SJSA1 (cell line): ENCODE results near the gene SH3GL1. TPM values are rescaled to one million over a fixed set of nuclear protein-coding genes. Genes with fewer than 3 reads are reported as not detected.
"Not testable (repeated sequence)": the region's sequence is repeated elsewhere in the genome, so short reads cannot be mapped to it uniquely, and the experiment has no call there.

Source experiments
- DNase-seq, 2 experiments: peaks; one replicate each; pipeline ENCODE4 v3.0.0-alpha.2; 2015 to 2020; ENCODE audit warnings: low spot score in 2 of 2, low read depth in 1 of 2
- H3K27ac ChIP-seq: fragments of 250-450 bp; sonication (Bioruptor Pico); 2 replicates; pipeline ENCODE4 v1.5.1; 2020; ENCODE audit warnings: mild to moderate bottlenecking, moderate library complexity
- H3K27me3 ChIP-seq: fragments of 250-450 bp; sonication (Bioruptor Pico); replicated peaks from 2 replicates; pipeline ENCODE4 v1.5.1; 2020; ENCODE audit warnings: mild to moderate bottlenecking, moderate library complexity
- H3K36me3 ChIP-seq: fragments of 250-450 bp; sonication (Bioruptor Pico); 2 replicates; pipeline ENCODE4 v1.5.1; 2020; ENCODE audit warnings: mild to moderate bottlenecking
- H3K4me1 ChIP-seq: fragments of 250-450 bp; sonication (Bioruptor Pico); replicated peaks from 2 replicates; pipeline ENCODE4 v1.6.1; 2021; ENCODE audit warnings: mild to moderate bottlenecking
- H3K4me3 ChIP-seq: fragments of 250-450 bp; sonication (Bioruptor Pico); 2 replicates; pipeline ENCODE4 v1.5.1; 2020; ENCODE audit warnings: mild to moderate bottlenecking
- H3K9me3 ChIP-seq: fragments of 250-450 bp; sonication (Bioruptor Pico); replicated peaks from 2 replicates; pipeline ENCODE4 v1.5.1; 2020; ENCODE audit warnings: mild to moderate bottlenecking
- total RNA-seq: library from RNA; depleted of rRNA; stranded (reverse); fragments of >200 nt; shearing (Covaris generic); gene quantifications from 2 replicates; pipeline ENCODE4 v1.2.3, GENCODE V29; 2014

The SH3GL1 gene
- total RNA-seq, 1 experiment from 2014 or later = 79.7 TPM

DNA sequence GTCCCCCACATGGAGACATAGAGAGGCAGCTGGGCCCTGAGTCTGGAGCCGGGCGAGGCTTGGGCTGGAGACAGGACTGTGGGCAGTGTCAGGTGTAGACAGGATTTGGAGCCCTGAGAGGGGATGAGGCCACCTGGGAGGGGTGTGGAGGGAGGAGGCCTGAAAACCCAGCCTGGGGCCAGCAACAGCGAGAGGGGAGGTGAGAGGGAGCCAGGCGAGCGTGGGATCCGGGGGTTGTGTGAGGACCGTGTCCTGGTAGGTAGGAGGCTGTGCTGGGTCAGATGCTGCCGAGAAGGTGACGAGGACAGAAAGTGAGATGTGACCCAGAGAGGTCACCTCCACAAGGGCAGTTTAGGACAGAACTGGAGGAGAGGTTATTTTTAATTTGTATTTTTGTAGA, 49.6 kb downstream of the SH3GL1 start:
- H3K36me3 ChIP-seq = peaks cover 6% of the 10 kb centered on the region
- DNase-seq = peak in 1 of 2 experiments; percentile 40
- no peaks in the 10 kb centered on the region for H3K27me3 ChIP-seq
- H3K9me3 ChIP-seq = no peaks in the 10 kb centered on the region
- H3K4me3 ChIP-seq = no peak overlapping the region
- no peaks in the 10 kb centered on the region for H3K4me1 ChIP-seq
- H3K27ac ChIP-seq = no peak overlapping the region

DNA sequence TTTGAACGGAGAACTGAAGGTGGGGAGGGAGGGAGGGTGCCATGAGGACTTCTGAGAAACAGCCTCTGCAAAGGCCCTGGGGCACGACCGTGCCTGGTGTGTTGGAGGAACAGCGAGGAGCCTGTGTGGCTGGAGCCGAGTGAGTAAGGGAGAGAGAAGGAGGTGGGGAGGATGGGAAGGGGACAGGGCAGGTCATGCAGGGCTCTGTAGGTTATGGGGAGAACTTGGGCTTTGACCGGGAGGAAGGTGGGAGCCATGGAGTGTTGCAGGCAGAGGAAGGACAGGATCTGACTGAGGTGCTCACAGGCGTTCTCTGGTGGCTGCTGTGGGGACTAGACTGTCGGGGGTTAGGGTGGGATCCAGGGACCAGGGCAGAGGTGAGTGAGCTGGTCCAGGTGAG, 50.2 kb downstream of the SH3GL1 start:
- Histone ChIP-seq H3K36me3 (peaks cover 6% of the 10 kb centered on the region), H3K9me3 (no peaks in the 10 kb centered on the region), H3K27me3 (no peaks in the 10 kb centered on the region), H3K4me3 (no peak overlapping the region), H3K4me1 (no peaks in the 10 kb centered on the region), H3K27ac (no peak overlapping the region)
- DNase-seq = no peak

GRCh38 chr19:4349225-4349624, 51.1 kb downstream of the SH3GL1 start:
- H3K36me3 ChIP-seq, H3K4me3 ChIP-seq, H3K4me1 ChIP-seq: not testable (repeated sequence)

DNA sequence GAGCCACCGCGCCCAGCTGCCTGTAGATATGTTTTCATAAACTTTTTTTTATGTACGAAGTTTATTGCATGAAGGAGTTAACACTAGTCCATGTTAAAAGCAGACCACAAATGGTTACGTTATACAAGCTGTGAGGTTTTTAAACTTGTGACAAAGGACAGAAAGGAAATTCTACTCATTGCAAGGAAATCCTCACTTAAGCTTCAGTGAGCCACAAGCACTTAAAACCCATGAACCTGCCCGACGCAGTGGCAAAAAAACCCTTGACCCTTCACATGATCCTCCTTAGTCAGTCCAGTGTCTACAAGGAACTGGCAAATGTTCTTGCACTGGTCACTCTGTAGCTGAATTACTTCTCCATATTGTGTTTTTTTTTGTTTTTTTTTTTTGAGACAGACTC, 52.8 kb downstream of the SH3GL1 start:
- no peak overlapping the region for H3K4me3 ChIP-seq
- no peaks in the 10 kb centered on the region; the same call in 1 of the 2 replicates for H3K36me3 ChIP-seq
- H3K27me3 ChIP-seq = no peaks in the 10 kb centered on the region
- H3K4me1 ChIP-seq = peaks cover 6% of the 10 kb centered on the region
- DNase-seq = no peak
- H3K9me3 ChIP-seq = no peaks in the 10 kb centered on the region
- no peak overlapping the region for H3K27ac ChIP-seq

More at GRCh38 chr19:4349225-4349624, 51.1 kb downstream of the SH3GL1 start:
- not testable (repeated sequence) for DNase-seq, H3K27me3 ChIP-seq, H3K9me3 ChIP-seq, H3K27ac ChIP-seq

GRCh38 chr19:4346020-4346383, 54.3 kb downstream of the SH3GL1 start:
- DNase-seq = no peak
- Histone ChIP-seq H3K9me3 (no peaks in the 10 kb centered on the region), H3K36me3 (no peaks in the 10 kb centered on the region; the same call in 1 of the 2 replicates), H3K27ac (no peak overlapping the region), H3K4me3 (no peak overlapping the region), H3K4me1 (peaks cover 12% of the 10 kb centered on the region), H3K27me3 (no peaks in the 10 kb centered on the region)

- Histone ChIP-seq H3K27me3 (no peaks in the 10 kb centered on the region), H3K36me3 (no peaks in the 10 kb centered on the region; the same call in 1 of the 2 replicates), H3K27ac (no peak overlapping the region), H3K4me3 (no peak overlapping the region), H3K9me3 (no peaks in the 10 kb centered on the region), H3K4me1 (peaks cover 12% of the 10 kb centered on the region)
- DNase-seq = no peak
Observed at GRCh38 chr19:4345342-4346019, 54.9 kb downstream of the SH3GL1 start.

- H3K36me3 ChIP-seq = no peaks in the 10 kb centered on the region; the same call in 1 of the 2 replicates
- H3K27me3 ChIP-seq = no peaks in the 10 kb centered on the region
- no peaks in the 10 kb centered on the region for H3K9me3 ChIP-seq
- H3K4me1 ChIP-seq = peaks cover 14% of the 10 kb centered on the region
- H3K27ac ChIP-seq = peak within 1 kb of the TSS; percentile 42
- peak within 1 kb of the TSS; percentile 62 for H3K4me3 ChIP-seq
- peak in 1 of 2 experiments; percentile 86 for DNase-seq
Observed at GRCh38 chr19:4343370-4344307, 56.7 kb downstream of the SH3GL1 start, which contains the start of gene MPND. Gene MPND (plus strand): TSS chr19:4343562. CDS start chr19:4343594, 32 bp downstream.

DNA sequence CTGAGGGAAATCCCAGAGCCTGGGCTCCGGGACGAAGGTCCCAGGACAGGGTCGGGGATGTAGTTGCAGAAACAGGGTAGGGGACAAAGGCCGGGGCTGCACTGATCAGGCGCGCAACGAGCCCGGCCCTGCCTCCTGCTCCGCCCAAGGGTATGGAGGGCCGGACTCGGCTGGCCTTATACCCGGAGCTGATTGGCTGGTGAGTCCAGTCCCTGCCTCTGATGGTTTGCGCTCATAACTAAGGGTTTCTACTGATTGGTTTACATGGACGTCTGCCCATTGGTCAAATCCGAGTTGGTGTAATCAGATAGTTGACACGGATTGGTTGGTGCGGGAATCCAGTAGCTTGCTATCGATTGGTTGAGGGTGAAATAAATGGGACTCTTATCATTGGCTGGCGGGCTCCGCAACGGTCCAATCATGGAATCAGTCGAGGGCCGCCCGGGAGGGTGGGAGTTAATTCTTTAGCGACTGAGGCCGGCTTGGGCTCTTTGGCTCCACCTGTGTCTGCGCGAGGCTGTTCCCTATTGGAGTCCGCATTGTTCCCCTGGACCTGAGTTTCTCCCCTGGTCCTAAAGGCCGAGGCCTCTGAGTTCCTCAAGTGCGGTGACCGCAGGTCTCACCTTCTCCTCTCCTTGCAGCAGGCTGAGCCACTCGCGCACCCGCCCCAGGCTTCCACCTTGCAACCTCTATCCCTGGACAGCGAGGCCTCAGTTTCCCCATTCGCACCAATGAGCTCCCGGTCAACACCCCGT, 57.6 kb downstream of the SH3GL1 start:
- Histone ChIP-seq H3K36me3 (no peaks in the 10 kb centered on the region; the same call in 1 of the 2 replicates), H3K27ac (peak overlapping the region; percentile 42), H3K4me3 (peak overlapping the region; percentile 62), H3K27me3 (no peaks in the 10 kb centered on the region), H3K9me3 (no peaks in the 10 kb centered on the region), H3K4me1 (peaks cover 20% of the 10 kb centered on the region)
- DNase-seq = peak; percentile 98

GRCh38 chr19:4342314-4342614, 58.1 kb downstream of the SH3GL1 start:
- peaks cover 21% of the 10 kb centered on the region for H3K4me1 ChIP-seq
- H3K36me3 ChIP-seq = no peaks in the 10 kb centered on the region; the same call in 1 of the 2 replicates
- DNase-seq = no peak
- H3K9me3 ChIP-seq = no peaks in the 10 kb centered on the region
- peak overlapping the region; percentile 42 for H3K27ac ChIP-seq
- H3K4me3 ChIP-seq = peak overlapping the region; percentile 62
- H3K27me3 ChIP-seq = no peaks in the 10 kb centered on the region

DNA sequence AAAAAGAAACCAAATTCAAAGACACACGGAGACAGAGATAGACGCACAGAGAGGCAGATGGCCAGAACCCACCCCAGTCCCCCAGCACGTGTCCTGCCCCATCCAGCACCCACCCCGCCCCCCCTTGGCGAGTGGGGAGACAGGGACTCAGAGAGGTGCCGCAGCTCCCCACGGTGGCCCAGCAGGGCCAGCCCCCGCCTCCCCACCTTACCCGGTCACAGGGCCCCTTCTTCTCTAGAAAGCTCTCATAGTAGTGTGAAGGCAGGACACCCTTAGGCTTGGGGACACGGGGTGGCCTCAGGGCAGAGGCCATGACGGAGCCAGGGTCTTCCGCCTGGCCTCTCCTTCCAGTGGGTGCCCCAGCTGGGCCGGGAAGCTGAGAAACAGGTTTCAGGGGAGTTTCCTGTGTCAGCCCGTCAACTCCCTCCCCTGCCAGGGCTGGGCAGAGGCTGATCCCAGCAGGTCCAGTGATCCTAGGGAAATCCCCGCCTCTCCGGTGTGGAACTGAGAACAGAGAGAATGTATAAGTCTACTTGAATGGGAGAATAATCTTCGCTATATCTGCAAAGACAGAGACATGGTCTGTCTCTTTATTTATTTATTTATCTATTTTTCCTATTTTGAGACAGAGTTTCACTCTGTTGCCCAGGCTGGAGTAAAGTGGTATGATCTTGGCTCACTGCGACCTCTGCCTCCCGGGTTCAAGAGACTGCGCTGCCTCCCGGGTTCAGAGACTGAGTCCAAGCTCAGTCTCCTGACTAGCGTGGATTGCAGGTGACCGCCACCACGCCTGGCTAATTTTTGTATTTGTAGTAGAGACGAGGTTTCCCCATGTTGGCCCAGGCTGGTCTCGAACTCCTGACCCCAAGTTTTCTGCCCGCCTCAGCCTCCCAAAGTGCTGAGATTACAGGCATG, 61.6 kb downstream of the SH3GL1 start, which contains the start of gene STAP2:
Gene STAP2 (minus strand): TSS at position 387 of the 915 bp plus-strand sequence. CDS start 74 bp downstream, at position 313.
- peak within 1 kb of the TSS; percentile 28 for H3K4me3 ChIP-seq
- peaks cover 15% of the 10 kb centered on the region for H3K4me1 ChIP-seq
- H3K9me3 ChIP-seq = no peaks in the 10 kb centered on the region
- no peaks in the 10 kb centered on the region for H3K27me3 ChIP-seq
- peak in 1 of 2 experiments; percentile 46 for DNase-seq
- no peaks in the 10 kb centered on the region for H3K36me3 ChIP-seq
- no peak within 1 kb of the TSS for H3K27ac ChIP-seq

- Histone ChIP-seq H3K4me3 (peak overlapping the region; percentile 28), H3K4me1 (peaks cover 15% of the 10 kb centered on the region), H3K27me3 (no peaks in the 10 kb centered on the region), H3K36me3 (no peaks in the 10 kb centered on the region), H3K9me3 (no peaks in the 10 kb centered on the region), H3K27ac (no peak overlapping the region)
- DNase-seq = peak in 1 of 2 experiments; percentile 43
Observed at GRCh38 chr19:4337906-4338440, 62.4 kb downstream of the SH3GL1 start.

- no peaks in the 10 kb centered on the region for H3K9me3 ChIP-seq
- no peaks in the 10 kb centered on the region for H3K36me3 ChIP-seq
- no peaks in the 10 kb centered on the region for H3K27me3 ChIP-seq
- no peak overlapping the region for H3K27ac ChIP-seq
- H3K4me1 ChIP-seq = peaks cover 9% of the 10 kb centered on the region
- no peak for DNase-seq
- no peak overlapping the region for H3K4me3 ChIP-seq
Observed at GRCh38 chr19:4334929-4335570, 65.3 kb downstream of the SH3GL1 start.
